ENCODE data around the gene SALL2.

SALL2 gene

GRCh38 chr14:21476925-21477681 is 49.0 kb downstream of the SALL2 start, which contains the start of the genes RAB2B and TOX4:
RAB2B (minus strand) TSS chr14:21476959; CDS start chr14:21476872, 87 bp downstream.
TOX4 (plus strand) TSS chr14:21477195; CDS start chr14:21477279, 84 bp downstream.
- DNase-seq: peak; percentile 98

GRCh38 chr14:21476523-21476924 is 49.6 kb downstream of the SALL2 start:
- no peak for DNase-seq

DNA sequence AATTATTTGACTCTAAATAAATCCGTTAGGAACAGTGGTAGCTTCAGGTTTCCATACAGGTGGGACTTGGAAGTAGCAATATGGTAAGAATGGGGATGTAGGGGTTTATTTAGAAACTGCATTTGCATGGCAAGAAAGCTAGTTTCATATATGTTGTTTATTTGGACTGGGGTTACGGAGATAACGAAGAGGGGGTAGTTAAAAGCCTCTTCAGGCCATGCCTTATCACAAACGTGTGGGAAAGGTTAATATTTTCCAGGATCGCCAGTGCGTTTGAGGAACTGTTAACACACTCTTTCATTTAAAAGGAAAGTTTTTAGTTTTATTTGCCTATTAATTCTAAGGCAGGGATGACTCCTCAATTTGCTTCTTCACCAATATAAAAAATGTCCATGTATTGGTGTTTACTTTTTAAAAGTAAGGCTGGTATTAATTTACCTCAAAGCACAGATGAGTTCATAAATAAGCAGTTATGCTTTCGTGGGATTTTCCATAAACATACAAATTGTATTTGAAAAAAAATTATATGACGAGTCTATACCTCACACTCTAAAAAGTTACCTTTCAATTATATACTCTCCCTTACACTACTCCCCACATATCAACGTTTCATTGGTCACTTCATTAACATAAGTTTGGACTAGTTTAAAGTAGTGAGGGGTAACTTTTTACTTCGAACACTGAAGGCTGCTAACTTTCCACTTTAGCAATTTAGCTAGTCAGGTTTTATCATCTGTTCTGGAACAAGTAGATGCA is 50.2 kb downstream of the SALL2 start:
- DNase-seq: no peak

All from MV-4-11 (cell line).